NCI-H2171 treated with DMSO at 0.1 percent for 48 hours (cell line): ENCODE measurements around the gene TAGLN.
A peak's percentile ranks its signal among the peaks of the same experiment; 100 is the strongest.

ENCODE experiments used
- DNase-seq: peaks from one replicate; lab custom pipeline; 2025; lab: John Stamatoyannopoulos, UW

TAGLN gene

GRCh38 chr11:117230999-117231841 is 32.0 kb downstream of the TAGLN start:
- no peak for DNase-seq

GRCh38 chr11:117231842-117232091 is 32.6 kb downstream of the TAGLN start, which contains the start of gene PCSK7:
TSS of gene PCSK7 (minus strand) at chr11:117232073. CDS start at chr11:117229844, 2,229 bp downstream.
- DNase-seq, result no peak

- peak; percentile 68 for DNase-seq
These were observed 33.1 kb downstream of the TAGLN start, which contains the start of gene RNF214 for GRCh38 chr11:117232092-117232878. TSS of gene RNF214 (plus strand) at chr11:117232671. CDS start at chr11:117234273, 1,602 bp downstream.

- DNase-seq, result peak; percentile 3
These were observed 33.8 kb downstream of the TAGLN start for GRCh38 chr11:117232911-117233409.

GRCh38 chr11:117238221-117238620 is 39.1 kb downstream of the TAGLN start:
- DNase-seq, result no peak

- DNase-seq, result no peak
These were observed 40.1 kb downstream of the TAGLN start for GRCh38 chr11:117239295-117239694.

GRCh38 chr11:117248341-117248740 is 49.2 kb downstream of the TAGLN start:
- DNase-seq, result no peak

- DNase-seq, result no peak
These were observed 50.4 kb downstream of the TAGLN start for GRCh38 chr11:117249571-117249970.

- no peak for DNase-seq
These were observed 52.3 kb downstream of the TAGLN start for GRCh38 chr11:117251506-117251905.

- peak; percentile 6 for DNase-seq
These were observed 56.8 kb downstream of the TAGLN start for GRCh38 chr11:117255966-117256365.

GRCh38 chr11:117256573-117256972 is 57.4 kb downstream of the TAGLN start:
- DNase-seq, result no peak
